ENCODE data around the gene MARK3. TPM values are rescaled to one million over a fixed set of nuclear protein-coding genes. Genes with fewer than 3 reads are reported as not detected.

The MARK3 gene
- total RNA-seq, 4 donors from 2014 or later, result 61.3 to 98.0 (median 78.8) TPM

GRCh38 chr14:103488960-103489359 is 103.7 kb downstream of the MARK3 start:
- in situ Hi-C loops (cut with MboI; ENCODE audit: low pct_ligation_motif_present in 1 of 4, low pct_unique_long_range_greater_than_20kb in 1 of 4, low sequenced_read_pairs in 3 of 4) (no loop called here), intact Hi-C loops (cut with DNase I; ENCODE audit: low total_unique reads) (no loop called here)
- no peak for TF ChIP-seq EP300 (IDR thresholded peaks at IDR 0.05; ENCODE audit: low read depth)
- no peak for TF ChIP-seq POLR2A (IDR thresholded peaks at IDR 0.05)
- no peak for TF ChIP-seq POLR2AphosphoS5 (IDR thresholded peaks at IDR 0.05)
- TF ChIP-seq, protein P1, sequence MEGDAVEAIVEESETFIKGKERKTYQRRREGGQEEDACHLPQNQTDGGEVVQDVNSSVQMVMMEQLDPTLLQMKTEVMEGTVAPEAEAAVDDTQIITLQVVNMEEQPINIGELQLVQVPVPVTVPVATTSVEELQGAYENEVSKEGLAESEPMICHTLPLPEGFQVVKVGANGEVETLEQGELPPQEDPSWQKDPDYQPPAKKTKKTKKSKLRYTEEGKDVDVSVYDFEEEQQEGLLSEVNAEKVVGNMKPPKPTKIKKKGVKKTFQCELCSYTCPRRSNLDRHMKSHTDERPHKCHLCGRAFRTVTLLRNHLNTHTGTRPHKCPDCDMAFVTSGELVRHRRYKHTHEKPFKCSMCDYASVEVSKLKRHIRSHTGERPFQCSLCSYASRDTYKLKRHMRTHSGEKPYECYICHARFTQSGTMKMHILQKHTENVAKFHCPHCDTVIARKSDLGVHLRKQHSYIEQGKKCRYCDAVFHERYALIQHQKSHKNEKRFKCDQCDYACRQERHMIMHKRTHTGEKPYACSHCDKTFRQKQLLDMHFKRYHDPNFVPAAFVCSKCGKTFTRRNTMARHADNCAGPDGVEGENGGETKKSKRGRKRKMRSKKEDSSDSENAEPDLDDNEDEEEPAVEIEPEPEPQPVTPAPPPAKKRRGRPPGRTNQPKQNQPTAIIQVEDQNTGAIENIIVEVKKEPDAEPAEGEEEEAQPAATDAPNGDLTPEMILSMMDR (IDR thresholded peaks at IDR 0.05), result no peak
- no peak for DNase-seq
- Histone ChIP-seq H3K27me3 (no peaks in the 10 kb centered on the region), H3K27ac (no peak overlapping the region), H3K4me3 (no peak overlapping the region), H3K36me3 (peaks cover 0 to 29% (median 10%) of the 10 kb centered on the region in 4 donors), H3K9me3 (no peaks in the 10 kb centered on the region), H3K4me1 (no peaks in the 10 kb centered on the region)
- 86 to 91% methylated on average over 2 of the region's 2 CpGs for WGBS, 2 donors (ENCODE audit: low coverage in 1 of 2)

- H3K4me3 ChIP-seq, result no peak overlapping the region
- H3K36me3 ChIP-seq, result peaks cover 0 to 29% (median 8%) of the 10 kb centered on the region in 4 donors
- H3K4me1 ChIP-seq, result no peaks in the 10 kb centered on the region
- intact Hi-C loops (cut with DNase I; ENCODE audit: low total_unique reads) (no loop called here), in situ Hi-C loops (cut with MboI; ENCODE audit: low pct_ligation_motif_present in 1 of 4, low pct_unique_long_range_greater_than_20kb in 1 of 4, low sequenced_read_pairs in 3 of 4) (no loop called here)
- H3K27ac ChIP-seq, result no peak overlapping the region
- no peak for DNase-seq
- H3K9me3 ChIP-seq, result no peaks in the 10 kb centered on the region
- WGBS, 2 donors (ENCODE audit: low coverage in 1 of 2), result 91 to 100% methylated on average over 1 to 2 of the region's 2 CpGs
- no peaks in the 10 kb centered on the region for H3K27me3 ChIP-seq
- no peak for TF ChIP-seq POLR2AphosphoS5 (IDR thresholded peaks at IDR 0.05)
- TF ChIP-seq, protein P1 (IDR thresholded peaks at IDR 0.05), result no peak
- TF ChIP-seq EP300 (IDR thresholded peaks at IDR 0.05; ENCODE audit: low read depth), result no peak
- TF ChIP-seq POLR2A (IDR thresholded peaks at IDR 0.05), result no peak
Measured at GRCh38 chr14:103489621-103490020, 104.4 kb downstream of the MARK3 start.

DNA sequence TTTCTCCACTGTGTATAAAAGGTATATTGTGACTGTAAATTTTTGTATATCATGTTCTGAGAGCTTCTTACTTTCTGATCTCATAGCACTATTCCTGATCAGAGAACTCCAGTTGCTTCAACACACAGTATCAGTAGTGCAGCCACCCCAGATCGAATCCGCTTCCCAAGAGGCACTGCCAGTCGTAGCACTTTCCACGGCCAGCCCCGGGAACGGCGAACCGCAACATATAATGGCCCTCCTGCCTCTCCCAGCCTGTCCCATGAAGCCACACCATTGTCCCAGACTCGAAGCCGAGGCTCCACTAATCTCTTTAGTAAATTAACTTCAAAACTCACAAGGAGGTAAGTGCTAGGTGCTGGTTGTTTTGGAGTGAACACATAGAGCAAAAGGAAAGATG is 106.5 kb downstream of the MARK3 start:
- TF ChIP-seq EP300 (IDR thresholded peaks at IDR 0.05; ENCODE audit: low read depth), result no peak
- Histone ChIP-seq H3K4me1 (no peaks in the 10 kb centered on the region), H3K36me3 (peaks cover 0 to 33% (median 11%) of the 10 kb centered on the region in 4 donors), H3K27me3 (no peaks in the 10 kb centered on the region), H3K27ac (no peak overlapping the region), H3K4me3 (no peak overlapping the region), H3K9me3 (no peaks in the 10 kb centered on the region)
- intact Hi-C loops (cut with DNase I; ENCODE audit: low total_unique reads) (no loop called here), in situ Hi-C loops (cut with MboI; ENCODE audit: low pct_ligation_motif_present in 1 of 4, low pct_unique_long_range_greater_than_20kb in 1 of 4, low sequenced_read_pairs in 3 of 4) (no loop called here)
- no peak for DNase-seq
- WGBS, 2 donors (ENCODE audit: low coverage in 1 of 2), result 96 to 100% methylated on average over 4 to 10 of the region's 10 CpGs

- DNase-seq, result no peak
- Histone ChIP-seq H3K9me3 (no peaks in the 10 kb centered on the region), H3K27ac (no peak overlapping the region), H3K4me1 (no peaks in the 10 kb centered on the region), H3K36me3 (peaks cover 0 to 31% (median 11%) of the 10 kb centered on the region in 4 donors), H3K4me3 (no peak overlapping the region), H3K27me3 (no peaks in the 10 kb centered on the region)
- no peak for TF ChIP-seq POLR2AphosphoS5 (IDR thresholded peaks at IDR 0.05)
- TF ChIP-seq POLR2A (IDR thresholded peaks at IDR 0.05), result no peak
- TF ChIP-seq, protein P1 (IDR thresholded peaks at IDR 0.05), result no peak
- intact Hi-C loops (cut with DNase I; ENCODE audit: low total_unique reads), result no loop called here
- in situ Hi-C loops (cut with MboI; ENCODE audit: low pct_ligation_motif_present in 1 of 4, low pct_unique_long_range_greater_than_20kb in 1 of 4, low sequenced_read_pairs in 3 of 4), result no loop called here
- WGBS, 2 donors (ENCODE audit: low coverage in 1 of 2), result 73 to 88% methylated on average over 4 to 6 of the region's 6 CpGs
Measured at GRCh38 chr14:103492156-103492925, 107.1 kb downstream of the MARK3 start.
